ENCODE results near the gene SEC14L2. TPM values are rescaled to one million over a fixed set of nuclear protein-coding genes. Genes with fewer than 3 reads are reported as not detected.

SEC14L2 gene
- total and polyA plus RNA-seq, 2 of the 8 experiments (the other 6 are each of a cell fraction or from before 2014, with no cell fraction given): 2.8 to 3.2 TPM

- H3K4me2 ChIP-seq (ENCODE audit: insufficient read depth in 1 of 2, low read depth in 2 of 2, low read length in 2 of 2): no peak overlapping the region
- POLR2A ChIA-PET (ENCODE audit: partially characterized antibody): interaction anchor here (1.2 to 1.3 kb wide), 2 partner anchors 8 to 15 kb away, joined by 3 read pairs; no protein-coding TSS in a partner anchor
- H4K20me1 ChIP-seq (replicated peaks in 1 of 2; ENCODE audit: control insufficient read depth in 1 of 2, insufficient read depth in 2 of 2, low read length in 2 of 2): peaks cover 0 to 23% of the 10 kb centered on the region in 2 experiments
- H3K9me3 ChIP-seq (ENCODE audit: insufficient read depth in 2 of 2, low read depth in 1 of 2, low read length in 1 of 2): no peaks in the 10 kb centered on the region
- no peak overlapping the region for H2BK120ac ChIP-seq (replicated peaks; ENCODE audit: low read depth, low read length)
- H3K9ac ChIP-seq (replicated peaks in 1 of 4; ENCODE audit: extremely low read depth in 1 of 4, low read depth in 3 of 4, low read length in 3 of 4): peak overlapping the region in 1 of 4 experiments; percentile 4; a peak in 2 of 7 replicates
- H3K18ac ChIP-seq (ENCODE audit: extremely low read depth, low read length): no peak overlapping the region
- no peak overlapping the region for H3K4me3 ChIP-seq (ENCODE audit: extremely low read depth in 1 of 4, insufficient read depth in 2 of 4, low read depth in 3 of 4, low read length in 4 of 4)
- H4K5ac ChIP-seq (ENCODE audit: insufficient read length, low read depth, low read length): no peak overlapping the region
- no peak for FAIRE-seq
- peak overlapping the region; percentile 28; the same call in 1 of the 2 replicates for H2AK5ac ChIP-seq (ENCODE audit: low read depth, low read length)
- H3K23ac ChIP-seq (ENCODE audit: insufficient read length): no peak overlapping the region
- no peaks in the 10 kb centered on the region for H3K27me3 ChIP-seq (replicated peaks in 1 of 4; ENCODE audit: control insufficient read depth in 3 of 4, extremely low read depth in 1 of 4, insufficient read depth in 3 of 4, low read length in 3 of 4)
- TF ChIP-seq SIX5 (IDR thresholded peaks at IDR 0.05; ENCODE audit: low read depth, low read length): no peak
- TF ChIP-seq POLR2A (IDR thresholded peaks at IDR 0.05; ENCODE audit: control extremely low read depth in 1 of 2, low read depth in 2 of 2, low read length in 2 of 2): 0 out of 3 replicates have a peak, but pooled peaks of 1 of the 2 experiments have one; percentile 18
- no peak for TF ChIP-seq TBP (IDR thresholded peaks at IDR 0.05; ENCODE audit: low read depth, low read length)
- TF ChIP-seq BACH1 (IDR thresholded peaks at IDR 0.05; ENCODE audit: low read length): no peak
- CTCF ChIA-PET (ENCODE audit: partially characterized antibody): interaction anchor here (0.6 to 12.0 kb wide), 9 partner anchors 8 to 81 kb away, joined by 3 to 164 read pairs (median 3); partner anchors contain the start of genes RNF215 and SEC14L2
- peak overlapping the region; percentile 27; the same call in 1 of the 2 replicates for H2BK12ac ChIP-seq (ENCODE audit: low read depth, low read length)
- no peak overlapping the region for H2AFZ ChIP-seq (ENCODE audit: low read length)
- H3K79me2 ChIP-seq (ENCODE audit: control insufficient read depth in 1 of 2, insufficient read depth in 2 of 2, low read length in 2 of 2): 0 out of 4 replicates have a peak, but pooled peaks cover 0 to 2% of the 10 kb centered on the region in 2 experiments
- no peak overlapping the region for H2BK20ac ChIP-seq (ENCODE audit: low read length)
- H3K56ac ChIP-seq (replicated peaks; ENCODE audit: insufficient read length, low read depth, low read length): no peak overlapping the region
- 0 out of 2 replicates have a peak overlapping the region, but pooled peaks have one; percentile 29 for H2BK15ac ChIP-seq (ENCODE audit: low read length)
- peaks cover 2 to 10% (median 7%) of the 10 kb centered on the region in 4 experiments; a peak in 6 of 8 replicates for H3K36me3 ChIP-seq (ENCODE audit: control insufficient read depth in 2 of 4, insufficient read depth in 4 of 4, low read length in 3 of 4)
- H3K4me1 ChIP-seq (replicated peaks in 1 of 4; ENCODE audit: control insufficient read depth in 3 of 4, insufficient read depth in 4 of 4, low read length in 3 of 4): peaks cover under 1 to 18% (median 7%) of the 10 kb centered on the region in 4 experiments; a peak in 6 of 7 replicates
- H4K91ac ChIP-seq (replicated peaks; ENCODE audit: insufficient read length, low read length): no peak overlapping the region
- H3K23me2 ChIP-seq (ENCODE audit: low read depth, low read length): peaks cover 7% of the 10 kb centered on the region
- H3K79me1 ChIP-seq (ENCODE audit: low read depth, low read length): no peaks in the 10 kb centered on the region; the same call in 1 of the 2 replicates
- 0 out of 2 replicates have a peak overlapping the region, but pooled peaks have one; percentile 35 for H2BK5ac ChIP-seq (ENCODE audit: low read depth, low read length)
- H3K27ac ChIP-seq (ENCODE audit: low read depth, low read length): no peak overlapping the region
- no peak overlapping the region for H4K8ac ChIP-seq (ENCODE audit: extremely low read depth, insufficient read depth, low read length)
- DNase-seq (ENCODE audit: low read depth in 1 of 2, low spot score in 2 of 2): no peak
- H3K14ac ChIP-seq (ENCODE audit: insufficient read length): no peak overlapping the region
- no peak overlapping the region for H3K4ac ChIP-seq (replicated peaks; ENCODE audit: insufficient read length, low read depth, low read length)
- WGBS, 2 experiments (ENCODE audit: extremely low coverage in 1 of 2, insufficient coverage in 1 of 2, insufficient read length in 1 of 2, insufficient replicate concordance in 2 of 2, low coverage in 1 of 2, low lambda C conversion rate in 2 of 2, missing lambda C conversion rate in 1 of 2): 51% methylated on average over 4 of the region's 4 CpGs; no CpG with 5 or more reads in 1 of the 2 experiments
Observed at GRCh38 chr22:30429887-30430286, 33.1 kb downstream of the SEC14L2 start.
